GM19397 (cell line): Measurements from ENCODE around the gene MVK.
"Not testable (repeated sequence)": the region's sequence is repeated elsewhere in the genome, so short reads cannot be mapped to it uniquely, and the experiment has no call there.

Experiments
- ATAC-seq: cut with Tn5 transposase; IDR thresholded peaks from one replicate; pipeline ENCODE4 v1.9.1; 2021; ENCODE audit warnings: mild to moderate bottlenecking, moderate library complexity; ENCODE audit not compliant: unreplicated experiment

Gene MVK

GRCh38 chr12:109588461-109589239 lies 15.1 kb downstream of the MVK start:
- no peak for ATAC-seq

- no peak for ATAC-seq
These were observed 15.6 kb downstream of the MVK start for GRCh38 chr12:109589240-109589590.

GRCh38 chr12:109589691-109590245 lies 16.2 kb downstream of the MVK start:
- no peak for ATAC-seq

GRCh38 chr12:109590566-109590965 lies 17.0 kb downstream of the MVK start:
- ATAC-seq = no peak

- ATAC-seq = no peak
These were observed 17.4 kb downstream of the MVK start for GRCh38 chr12:109591041-109591440.

- ATAC-seq = no peak
These were observed 18.8 kb downstream of the MVK start for GRCh38 chr12:109592195-109592904.

GRCh38 chr12:109592905-109593272 lies 19.3 kb downstream of the MVK start:
- no peak for ATAC-seq

GRCh38 chr12:109594556-109595317 lies 21.1 kb downstream of the MVK start:
- no peak for ATAC-seq

GRCh38 chr12:109595321-109595902 lies 21.8 kb downstream of the MVK start:
- no peak for ATAC-seq

GRCh38 chr12:109596418-109597244 lies 23.0 kb downstream of the MVK start:
- ATAC-seq = no peak

- no peak for ATAC-seq
These were observed 23.8 kb downstream of the MVK start for GRCh38 chr12:109597414-109597794.

- ATAC-seq = no peak
These were observed 24.3 kb downstream of the MVK start for GRCh38 chr12:109597795-109598427.

- no peak for ATAC-seq
These were observed 24.8 kb downstream of the MVK start for GRCh38 chr12:109598428-109598854.

- no peak for ATAC-seq
These were observed 25.5 kb downstream of the MVK start for GRCh38 chr12:109599087-109599486.

GRCh38 chr12:109600481-109600880 lies 26.9 kb downstream of the MVK start:
- ATAC-seq = no peak

- no peak for ATAC-seq
These were observed 27.4 kb downstream of the MVK start for GRCh38 chr12:109600995-109601394.

- ATAC-seq = no peak
These were observed 28.0 kb downstream of the MVK start for GRCh38 chr12:109601557-109601956.

GRCh38 chr12:109602132-109602531 lies 28.5 kb downstream of the MVK start:
- not testable (repeated sequence) for ATAC-seq

GRCh38 chr12:109604132-109604585 lies 30.6 kb downstream of the MVK start:
- ATAC-seq = no peak

GRCh38 chr12:109605016-109605415 lies 31.4 kb downstream of the MVK start:
- no peak for ATAC-seq
